Measurements from ENCODE around the gene PSTPIP2. TPM values are rescaled to one million over a fixed set of nuclear protein-coding genes. Genes with fewer than 3 reads are reported as not detected.

The PSTPIP2 gene
- total RNA-seq, 1 experiment from 2014 or later = 1.9 TPM

DNA sequence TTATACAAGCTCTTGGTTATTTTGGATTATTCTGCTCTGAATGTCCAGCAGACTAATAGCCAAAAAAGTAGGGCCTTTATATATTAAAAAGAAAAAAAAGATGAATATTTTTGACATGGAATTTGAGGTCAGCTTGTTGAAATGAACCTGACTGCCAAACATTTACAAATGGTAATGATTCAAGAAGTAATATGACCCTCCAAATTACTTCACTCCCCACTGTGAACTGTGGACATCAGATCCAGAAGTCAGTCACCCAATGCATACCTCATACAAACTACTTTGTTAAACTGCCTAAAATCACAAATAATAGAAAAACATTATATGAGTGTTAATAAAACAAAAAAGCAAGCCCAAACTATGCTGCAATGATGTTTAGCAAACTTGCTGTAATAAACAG is 115.0 kb downstream of the PSTPIP2 start:
- Mint-ChIP-seq H3K4me1 (no peaks in the 10 kb centered on the region), H3K4me3 (no peak overlapping the region), H3K9me3 (no peaks in the 10 kb centered on the region), H3K27me3 (ENCODE audit: low read depth) (no peaks in the 10 kb centered on the region), H3K36me3 (peaks cover 10% of the 10 kb centered on the region), H3K27ac (no peak overlapping the region)
- CTCF ChIA-PET = no interaction called here
- POLR2A ChIA-PET = no interaction called here
- no peak for ATAC-seq
- TF ChIP-seq NFATC4 (CRISPR knock-in tag; IDR thresholded peaks at IDR 0.05) = no peak
- no peak for TF ChIP-seq KAT7 (CRISPR knock-in tag; IDR thresholded peaks at IDR 0.05; ENCODE audit: borderline replicate concordance)
- TF ChIP-seq GABPB1 (CRISPR knock-in tag; IDR thresholded peaks at IDR 0.05) = no peak
- TF ChIP-seq FOXK1 (CRISPR knock-in tag; IDR thresholded peaks at IDR 0.05) = no peak
- TF ChIP-seq, protein P1, sequence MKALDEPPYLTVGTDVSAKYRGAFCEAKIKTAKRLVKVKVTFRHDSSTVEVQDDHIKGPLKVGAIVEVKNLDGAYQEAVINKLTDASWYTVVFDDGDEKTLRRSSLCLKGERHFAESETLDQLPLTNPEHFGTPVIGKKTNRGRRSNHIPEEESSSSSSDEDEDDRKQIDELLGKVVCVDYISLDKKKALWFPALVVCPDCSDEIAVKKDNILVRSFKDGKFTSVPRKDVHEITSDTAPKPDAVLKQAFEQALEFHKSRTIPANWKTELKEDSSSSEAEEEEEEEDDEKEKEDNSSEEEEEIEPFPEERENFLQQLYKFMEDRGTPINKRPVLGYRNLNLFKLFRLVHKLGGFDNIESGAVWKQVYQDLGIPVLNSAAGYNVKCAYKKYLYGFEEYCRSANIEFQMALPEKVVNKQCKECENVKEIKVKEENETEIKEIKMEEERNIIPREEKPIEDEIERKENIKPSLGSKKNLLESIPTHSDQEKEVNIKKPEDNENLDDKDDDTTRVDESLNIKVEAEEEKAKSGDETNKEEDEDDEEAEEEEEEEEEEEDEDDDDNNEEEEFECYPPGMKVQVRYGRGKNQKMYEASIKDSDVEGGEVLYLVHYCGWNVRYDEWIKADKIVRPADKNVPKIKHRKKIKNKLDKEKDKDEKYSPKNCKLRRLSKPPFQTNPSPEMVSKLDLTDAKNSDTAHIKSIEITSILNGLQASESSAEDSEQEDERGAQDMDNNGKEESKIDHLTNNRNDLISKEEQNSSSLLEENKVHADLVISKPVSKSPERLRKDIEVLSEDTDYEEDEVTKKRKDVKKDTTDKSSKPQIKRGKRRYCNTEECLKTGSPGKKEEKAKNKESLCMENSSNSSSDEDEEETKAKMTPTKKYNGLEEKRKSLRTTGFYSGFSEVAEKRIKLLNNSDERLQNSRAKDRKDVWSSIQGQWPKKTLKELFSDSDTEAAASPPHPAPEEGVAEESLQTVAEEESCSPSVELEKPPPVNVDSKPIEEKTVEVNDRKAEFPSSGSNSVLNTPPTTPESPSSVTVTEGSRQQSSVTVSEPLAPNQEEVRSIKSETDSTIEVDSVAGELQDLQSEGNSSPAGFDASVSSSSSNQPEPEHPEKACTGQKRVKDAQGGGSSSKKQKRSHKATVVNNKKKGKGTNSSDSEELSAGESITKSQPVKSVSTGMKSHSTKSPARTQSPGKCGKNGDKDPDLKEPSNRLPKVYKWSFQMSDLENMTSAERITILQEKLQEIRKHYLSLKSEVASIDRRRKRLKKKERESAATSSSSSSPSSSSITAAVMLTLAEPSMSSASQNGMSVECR (CRISPR knock-in tag; IDR thresholded peaks at IDR 0.05; ENCODE audit: borderline replicate concordance) = no peak
- no peak for TF ChIP-seq TP53 (CRISPR knock-in tag; IDR thresholded peaks at IDR 0.05)
- TF ChIP-seq ZNF138 (CRISPR knock-in tag; conservative IDR thresholded peaks at IDR 0.05) = no peak
- TF ChIP-seq, protein P2, sequence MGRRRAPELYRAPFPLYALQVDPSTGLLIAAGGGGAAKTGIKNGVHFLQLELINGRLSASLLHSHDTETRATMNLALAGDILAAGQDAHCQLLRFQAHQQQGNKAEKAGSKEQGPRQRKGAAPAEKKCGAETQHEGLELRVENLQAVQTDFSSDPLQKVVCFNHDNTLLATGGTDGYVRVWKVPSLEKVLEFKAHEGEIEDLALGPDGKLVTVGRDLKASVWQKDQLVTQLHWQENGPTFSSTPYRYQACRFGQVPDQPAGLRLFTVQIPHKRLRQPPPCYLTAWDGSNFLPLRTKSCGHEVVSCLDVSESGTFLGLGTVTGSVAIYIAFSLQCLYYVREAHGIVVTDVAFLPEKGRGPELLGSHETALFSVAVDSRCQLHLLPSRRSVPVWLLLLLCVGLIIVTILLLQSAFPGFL (CRISPR knock-in tag; IDR thresholded peaks at IDR 0.05; ENCODE audit: borderline replicate concordance) = no peak
- no peak for TF ChIP-seq CREM (CRISPR knock-in tag; IDR thresholded peaks at IDR 0.05)
- TF ChIP-seq, protein P3, sequence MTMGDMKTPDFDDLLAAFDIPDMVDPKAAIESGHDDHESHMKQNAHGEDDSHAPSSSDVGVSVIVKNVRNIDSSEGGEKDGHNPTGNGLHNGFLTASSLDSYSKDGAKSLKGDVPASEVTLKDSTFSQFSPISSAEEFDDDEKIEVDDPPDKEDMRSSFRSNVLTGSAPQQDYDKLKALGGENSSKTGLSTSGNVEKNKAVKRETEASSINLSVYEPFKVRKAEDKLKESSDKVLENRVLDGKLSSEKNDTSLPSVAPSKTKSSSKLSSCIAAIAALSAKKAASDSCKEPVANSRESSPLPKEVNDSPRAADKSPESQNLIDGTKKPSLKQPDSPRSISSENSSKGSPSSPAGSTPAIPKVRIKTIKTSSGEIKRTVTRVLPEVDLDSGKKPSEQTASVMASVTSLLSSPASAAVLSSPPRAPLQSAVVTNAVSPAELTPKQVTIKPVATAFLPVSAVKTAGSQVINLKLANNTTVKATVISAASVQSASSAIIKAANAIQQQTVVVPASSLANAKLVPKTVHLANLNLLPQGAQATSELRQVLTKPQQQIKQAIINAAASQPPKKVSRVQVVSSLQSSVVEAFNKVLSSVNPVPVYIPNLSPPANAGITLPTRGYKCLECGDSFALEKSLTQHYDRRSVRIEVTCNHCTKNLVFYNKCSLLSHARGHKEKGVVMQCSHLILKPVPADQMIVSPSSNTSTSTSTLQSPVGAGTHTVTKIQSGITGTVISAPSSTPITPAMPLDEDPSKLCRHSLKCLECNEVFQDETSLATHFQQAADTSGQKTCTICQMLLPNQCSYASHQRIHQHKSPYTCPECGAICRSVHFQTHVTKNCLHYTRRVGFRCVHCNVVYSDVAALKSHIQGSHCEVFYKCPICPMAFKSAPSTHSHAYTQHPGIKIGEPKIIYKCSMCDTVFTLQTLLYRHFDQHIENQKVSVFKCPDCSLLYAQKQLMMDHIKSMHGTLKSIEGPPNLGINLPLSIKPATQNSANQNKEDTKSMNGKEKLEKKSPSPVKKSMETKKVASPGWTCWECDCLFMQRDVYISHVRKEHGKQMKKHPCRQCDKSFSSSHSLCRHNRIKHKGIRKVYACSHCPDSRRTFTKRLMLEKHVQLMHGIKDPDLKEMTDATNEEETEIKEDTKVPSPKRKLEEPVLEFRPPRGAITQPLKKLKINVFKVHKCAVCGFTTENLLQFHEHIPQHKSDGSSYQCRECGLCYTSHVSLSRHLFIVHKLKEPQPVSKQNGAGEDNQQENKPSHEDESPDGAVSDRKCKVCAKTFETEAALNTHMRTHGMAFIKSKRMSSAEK (CRISPR knock-in tag; IDR thresholded peaks at IDR 0.05; ENCODE audit: borderline replicate concordance) = no peak
- no peak for TF ChIP-seq ZNF317 (CRISPR knock-in tag; IDR thresholded peaks at IDR 0.05; ENCODE audit: borderline replicate concordance, low read depth)
- TF ChIP-seq GTF2I (CRISPR knock-in tag; conservative IDR thresholded peaks at IDR 0.05) = no peak
- no peak for TF ChIP-seq AFF4 (CRISPR knock-in tag; IDR thresholded peaks at IDR 0.05; ENCODE audit: borderline replicate concordance)
- TF ChIP-seq TEAD1 (CRISPR knock-in tag; IDR thresholded peaks at IDR 0.05) = no peak
- TF ChIP-seq HMGA2 (CRISPR knock-in tag; IDR thresholded peaks at IDR 0.05) = no peak
- DNase-seq (ENCODE audit: low spot score) = no peak
